ENCODE results near the gene TBC1D1.
A peak's percentile ranks its signal among the peaks of the same experiment; 100 is the strongest.

TBC1D1 gene

DNA sequence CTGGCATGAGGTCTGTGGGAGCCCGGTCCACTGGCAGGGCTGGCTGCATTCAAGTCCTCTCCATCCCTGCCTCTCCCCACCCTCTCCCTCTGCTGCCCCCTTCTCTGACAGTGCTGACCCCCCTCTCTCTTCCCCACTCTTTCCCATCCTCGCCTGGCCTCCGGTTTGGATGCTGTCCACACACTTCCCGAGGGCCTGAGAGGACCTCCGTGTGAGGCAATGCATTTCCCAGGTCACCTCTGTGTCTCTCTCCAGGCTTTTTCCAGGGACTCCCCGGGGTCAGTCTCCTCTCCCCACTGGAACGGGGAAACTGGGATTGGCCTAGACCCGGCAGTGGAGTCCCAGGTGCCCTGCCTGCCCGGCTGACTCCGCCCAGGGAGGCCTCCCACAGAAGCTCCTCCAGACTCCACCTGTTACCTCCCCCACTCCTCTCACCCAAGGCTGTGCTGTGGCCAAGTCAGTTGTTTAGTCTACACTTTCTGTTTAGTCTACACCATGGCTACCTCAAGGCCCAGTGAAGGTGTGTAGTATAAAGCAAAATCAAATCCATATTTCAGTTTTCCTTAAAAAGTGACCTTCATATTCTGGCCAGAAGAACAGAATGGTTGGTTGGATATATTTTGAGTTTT, 216.1 kb downstream of the TBC1D1 start:
- DNase-seq = no peak
- Mint-ChIP-seq H3K36me3 (ENCODE audit: low read depth) (peaks cover 30% of the 10 kb centered on the region), H3K4me1 (no peaks in the 10 kb centered on the region), H3K27me3 (no peaks in the 10 kb centered on the region), H3K9me3 (no peaks in the 10 kb centered on the region), H3K4me3 (no peak overlapping the region), H3K27ac (no peak overlapping the region)
- no peak for ATAC-seq

GRCh38 chr4:38107818-38108217, 216.9 kb downstream of the TBC1D1 start:
- DNase-seq (no peak), ATAC-seq (no peak)
- Mint-ChIP-seq H3K4me3 (no peak overlapping the region), H3K36me3 (ENCODE audit: low read depth) (peaks cover 28% of the 10 kb centered on the region), H3K27ac (no peak overlapping the region), H3K9me3 (no peaks in the 10 kb centered on the region), H3K27me3 (no peaks in the 10 kb centered on the region), H3K4me1 (no peaks in the 10 kb centered on the region)

DNA sequence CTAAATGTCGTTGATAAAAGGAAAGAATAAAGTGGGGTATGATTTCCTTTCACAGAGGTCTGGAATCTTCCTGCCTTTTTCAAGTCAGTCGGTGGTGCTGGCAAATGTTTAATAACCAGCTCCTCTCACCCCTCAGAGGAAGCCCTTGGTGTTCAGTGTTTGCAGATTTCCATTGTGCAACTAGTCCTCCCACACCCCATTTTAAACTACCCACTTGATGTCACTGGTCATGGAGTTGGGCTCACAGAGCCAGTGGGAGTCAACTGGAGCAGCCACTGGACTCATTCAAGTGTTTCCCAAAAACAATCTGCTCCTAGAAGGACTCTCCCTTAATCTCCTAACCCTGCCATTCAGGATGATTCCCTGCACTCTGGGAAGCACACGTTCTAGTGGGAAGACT, 218.5 kb downstream of the TBC1D1 start:
- Mint-ChIP-seq H3K27ac (no peak overlapping the region), H3K4me3 (no peak overlapping the region), H3K9me3 (no peaks in the 10 kb centered on the region), H3K27me3 (no peaks in the 10 kb centered on the region), H3K36me3 (ENCODE audit: low read depth) (peaks cover 19% of the 10 kb centered on the region), H3K4me1 (no peaks in the 10 kb centered on the region)
- no peak for DNase-seq
- no peak for ATAC-seq

DNA sequence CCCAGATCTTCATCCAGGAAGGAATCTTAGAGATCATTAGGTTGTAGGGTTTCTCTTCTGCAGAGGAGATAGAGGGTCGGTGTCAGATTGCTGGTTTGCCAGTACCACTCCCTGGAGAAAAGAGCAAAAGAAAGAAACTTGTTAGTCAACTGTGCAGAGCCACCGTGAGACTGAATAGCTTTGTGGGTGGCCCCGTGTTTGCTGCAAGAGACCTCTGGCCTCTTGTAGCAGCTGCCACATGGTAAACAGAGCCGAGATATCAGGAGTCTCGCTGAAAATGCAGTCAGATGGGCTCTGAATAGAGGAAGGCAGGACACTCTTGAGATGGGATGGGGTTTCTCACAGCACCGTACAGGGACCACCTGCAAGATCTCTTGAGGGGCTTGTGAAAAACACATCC, 219.0 kb downstream of the TBC1D1 start:
- ATAC-seq (no peak), DNase-seq (no peak)
- no peak overlapping the region for H3K4me3 Mint-ChIP-seq
- no peaks in the 10 kb centered on the region for H3K9me3 Mint-ChIP-seq
- H3K36me3 Mint-ChIP-seq (ENCODE audit: low read depth) = peaks cover 21% of the 10 kb centered on the region
- H3K4me1 Mint-ChIP-seq = no peaks in the 10 kb centered on the region
- no peak overlapping the region for H3K27ac Mint-ChIP-seq
- H3K27me3 Mint-ChIP-seq = no peaks in the 10 kb centered on the region

GRCh38 chr4:38111024-38111423, 220.1 kb downstream of the TBC1D1 start:
- no peaks in the 10 kb centered on the region for H3K27me3 Mint-ChIP-seq
- peak overlapping the region; percentile 18 for H3K27ac Mint-ChIP-seq
- no peaks in the 10 kb centered on the region for H3K4me1 Mint-ChIP-seq

DNA sequence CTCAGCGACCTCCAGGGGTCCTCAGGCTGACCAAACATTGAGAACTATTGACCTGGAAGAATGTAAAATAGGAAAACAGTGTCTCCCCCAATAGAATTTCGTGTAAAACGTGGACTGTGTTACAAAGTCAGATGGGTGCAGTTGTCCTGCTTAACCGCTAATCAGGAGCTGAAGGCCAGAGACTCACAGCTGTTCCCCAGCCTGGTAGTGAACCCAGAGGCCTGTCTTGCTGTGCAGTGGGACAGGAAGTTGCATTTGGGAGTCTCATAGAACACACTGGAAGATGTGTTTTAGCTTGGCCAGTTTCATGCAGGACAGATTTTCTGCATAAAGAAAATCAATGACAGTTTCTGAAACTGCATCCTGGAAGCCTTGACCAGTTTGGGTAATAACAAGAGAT, 220.8 kb downstream of the TBC1D1 start:
- no peak for ATAC-seq
- no peak for DNase-seq
- Mint-ChIP-seq H3K4me3 (no peak overlapping the region), H3K27me3 (no peaks in the 10 kb centered on the region), H3K9me3 (no peaks in the 10 kb centered on the region), H3K27ac (no peak overlapping the region), H3K36me3 (ENCODE audit: low read depth) (peaks cover 23% of the 10 kb centered on the region), H3K4me1 (no peaks in the 10 kb centered on the region)

More at GRCh38 chr4:38111024-38111423, 220.1 kb downstream of the TBC1D1 start:
- ATAC-seq (no peak), DNase-seq (no peak)
- no peak overlapping the region for H3K4me3 Mint-ChIP-seq
- H3K9me3 Mint-ChIP-seq = no peaks in the 10 kb centered on the region
- peaks cover 17% of the 10 kb centered on the region for H3K36me3 Mint-ChIP-seq (ENCODE audit: low read depth)

GRCh38 chr4:38113132-38113531, 222.2 kb downstream of the TBC1D1 start:
- Mint-ChIP-seq H3K4me3 (no peak overlapping the region), H3K4me1 (no peaks in the 10 kb centered on the region), H3K27me3 (no peaks in the 10 kb centered on the region), H3K9me3 (no peaks in the 10 kb centered on the region), H3K27ac (no peak overlapping the region), H3K36me3 (ENCODE audit: low read depth) (peaks cover 17% of the 10 kb centered on the region)
- DNase-seq (no peak), ATAC-seq (no peak)

DNA sequence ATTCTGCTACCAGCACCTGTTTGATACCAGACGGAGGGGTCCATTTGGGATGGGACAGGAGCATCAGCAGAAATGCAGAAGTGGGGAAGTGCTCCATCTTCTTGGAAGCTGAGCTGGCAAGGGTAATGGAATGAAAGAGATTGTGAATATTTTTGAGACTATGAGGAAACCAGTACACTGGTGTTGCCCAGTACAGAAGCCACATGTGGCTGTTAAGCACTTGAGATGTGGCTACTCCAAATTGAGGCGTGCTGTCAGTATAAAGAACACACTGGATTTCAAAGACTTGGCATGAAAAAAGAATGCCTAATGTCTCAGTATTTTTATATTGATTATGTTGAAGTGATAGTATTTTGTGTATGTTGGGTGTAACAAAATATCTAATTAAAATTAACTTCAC, 222.7 kb downstream of the TBC1D1 start:
- H3K27me3 Mint-ChIP-seq = no peaks in the 10 kb centered on the region
- DNase-seq (no peak), ATAC-seq (no peak)
- H3K9me3 Mint-ChIP-seq = no peaks in the 10 kb centered on the region
- no peak overlapping the region for H3K27ac Mint-ChIP-seq
- no peak overlapping the region for H3K4me3 Mint-ChIP-seq
- no peaks in the 10 kb centered on the region for H3K4me1 Mint-ChIP-seq
- H3K36me3 Mint-ChIP-seq (ENCODE audit: low read depth) = peaks cover 16% of the 10 kb centered on the region

DNA sequence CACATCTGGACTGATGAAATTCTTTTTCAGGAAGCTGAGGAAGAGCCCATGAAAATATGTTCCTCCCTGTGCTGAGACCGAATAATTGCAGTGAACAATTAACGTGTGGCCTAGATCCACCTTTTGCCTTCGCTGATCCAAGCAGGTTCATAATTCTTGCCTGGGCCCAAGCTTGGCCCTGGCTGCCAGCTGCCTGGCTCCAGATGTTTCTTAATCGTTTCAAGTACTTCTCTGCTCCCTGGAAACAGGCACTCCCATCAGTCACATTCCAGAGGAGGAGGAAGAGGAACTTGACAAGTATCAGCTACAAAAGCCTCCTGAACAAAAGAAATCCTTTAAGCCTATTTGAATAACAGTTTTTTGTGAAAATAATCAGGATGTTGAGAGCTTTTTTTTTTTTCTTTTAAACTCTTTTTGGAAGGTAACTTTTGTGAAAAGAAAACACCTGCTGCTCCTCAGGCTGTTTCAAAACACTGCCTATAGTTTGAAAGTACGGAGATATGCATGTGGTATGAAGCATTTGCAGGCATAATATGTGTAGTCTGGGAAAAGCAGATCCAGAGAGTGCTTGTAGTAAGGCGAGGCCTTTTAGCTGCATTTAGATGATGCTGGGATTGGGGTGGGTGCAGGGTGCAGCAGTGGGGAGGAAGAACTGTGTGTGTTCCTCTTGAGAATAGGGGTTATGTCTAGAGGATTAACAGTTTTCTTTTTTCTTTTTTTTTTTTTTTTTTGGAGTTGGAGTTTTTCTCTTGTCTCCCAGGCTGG, 223.7 kb downstream of the TBC1D1 start:
- Mint-ChIP-seq H3K27me3 (no peaks in the 10 kb centered on the region), H3K27ac (no peak overlapping the region), H3K4me3 (no peak overlapping the region), H3K9me3 (no peaks in the 10 kb centered on the region), H3K36me3 (ENCODE audit: low read depth) (peaks cover 14% of the 10 kb centered on the region), H3K4me1 (no peaks in the 10 kb centered on the region)
- ATAC-seq (no peak), DNase-seq (no peak)

DNA sequence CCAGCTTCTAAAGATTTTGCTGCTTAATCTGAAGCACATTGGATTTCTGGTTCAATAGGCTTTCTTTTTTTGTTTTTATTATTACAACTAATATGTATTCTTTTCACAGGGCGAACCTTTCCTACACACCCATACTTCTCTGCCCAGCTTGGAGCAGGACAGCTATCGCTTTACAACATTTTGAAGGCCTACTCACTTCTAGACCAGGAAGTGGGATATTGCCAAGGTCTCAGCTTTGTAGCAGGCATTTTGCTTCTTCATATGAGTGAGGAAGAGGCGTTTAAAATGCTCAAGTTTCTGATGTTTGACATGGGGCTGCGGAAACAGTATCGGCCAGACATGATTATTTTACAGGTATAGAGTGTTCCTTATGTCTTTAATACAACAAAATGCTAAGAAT, 224.7 kb downstream of the TBC1D1 start:
- Mint-ChIP-seq H3K36me3 (ENCODE audit: low read depth) (peaks cover 15% of the 10 kb centered on the region), H3K4me3 (no peak overlapping the region), H3K27ac (no peak overlapping the region), H3K4me1 (no peaks in the 10 kb centered on the region), H3K27me3 (no peaks in the 10 kb centered on the region), H3K9me3 (no peaks in the 10 kb centered on the region)
- ATAC-seq (no peak), DNase-seq (no peak)

DNA sequence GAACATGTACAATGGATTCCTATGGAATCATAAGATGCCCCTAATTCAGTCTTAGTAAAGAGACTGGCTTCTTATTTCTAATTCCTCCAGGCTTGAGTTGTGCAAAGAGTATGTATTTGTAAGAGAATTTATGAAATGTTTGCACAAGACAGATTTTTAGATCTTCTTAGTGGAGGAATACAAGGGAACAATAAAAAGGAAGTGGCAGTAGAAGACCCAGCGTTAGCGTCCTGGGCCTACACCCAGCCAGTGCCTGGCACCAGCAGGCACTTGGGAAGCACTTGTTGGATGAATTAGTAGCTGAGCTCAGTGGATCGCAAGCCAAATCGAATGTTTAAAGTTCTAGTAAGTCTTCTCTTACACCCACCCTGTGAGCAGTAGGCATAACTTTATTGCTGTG, 226.7 kb downstream of the TBC1D1 start:
- no peak for DNase-seq
- no peak overlapping the region for H3K27ac Mint-ChIP-seq
- no peaks in the 10 kb centered on the region for H3K27me3 Mint-ChIP-seq
- no peak overlapping the region for H3K4me3 Mint-ChIP-seq
- H3K4me1 Mint-ChIP-seq = no peaks in the 10 kb centered on the region
- ATAC-seq = no peak
- H3K36me3 Mint-ChIP-seq (ENCODE audit: low read depth) = peaks cover 24% of the 10 kb centered on the region
- no peaks in the 10 kb centered on the region for H3K9me3 Mint-ChIP-seq

- ATAC-seq (no peak), DNase-seq (no peak)
- Mint-ChIP-seq H3K27me3 (no peaks in the 10 kb centered on the region), H3K4me1 (peaks cover 8% of the 10 kb centered on the region), H3K9me3 (no peaks in the 10 kb centered on the region), H3K36me3 (ENCODE audit: low read depth) (peaks cover 23% of the 10 kb centered on the region), H3K27ac (no peak overlapping the region), H3K4me3 (no peak overlapping the region)
These were observed 228.9 kb downstream of the TBC1D1 start for GRCh38 chr4:38119668-38120385.

- Mint-ChIP-seq H3K36me3 (ENCODE audit: low read depth) (peaks cover 31% of the 10 kb centered on the region), H3K27ac (no peak overlapping the region), H3K4me3 (no peak overlapping the region), H3K4me1 (peaks cover 8% of the 10 kb centered on the region), H3K9me3 (no peaks in the 10 kb centered on the region), H3K27me3 (no peaks in the 10 kb centered on the region)
- no peak for DNase-seq
- no peak for ATAC-seq
These were observed 229.9 kb downstream of the TBC1D1 start for GRCh38 chr4:38120772-38121171.

DNA sequence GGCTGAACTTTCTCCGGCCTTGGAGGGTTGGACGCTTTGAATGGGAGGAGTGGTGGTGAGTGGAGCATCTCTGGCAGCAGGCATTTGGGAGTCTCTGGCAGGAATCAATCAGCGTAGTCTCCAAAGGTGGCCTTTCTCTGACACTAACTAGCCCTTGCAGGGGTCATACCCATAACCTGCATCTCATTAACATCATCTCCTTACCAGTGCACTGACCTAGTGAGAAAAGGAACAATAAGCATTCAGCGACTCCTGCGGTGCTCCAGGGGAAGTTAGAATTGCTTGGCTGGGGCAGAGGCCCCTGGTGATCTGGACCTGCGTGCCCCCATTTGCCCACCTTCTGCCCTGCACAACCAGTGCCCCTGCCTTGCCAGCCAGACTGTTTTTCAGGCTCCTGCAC, 231.2 kb downstream of the TBC1D1 start:
- no peaks in the 10 kb centered on the region for H3K27me3 Mint-ChIP-seq
- peaks cover 8% of the 10 kb centered on the region for H3K4me1 Mint-ChIP-seq
- DNase-seq = no peak
- no peak overlapping the region for H3K4me3 Mint-ChIP-seq
- no peaks in the 10 kb centered on the region for H3K9me3 Mint-ChIP-seq
- H3K36me3 Mint-ChIP-seq (ENCODE audit: low read depth) = peaks cover 35% of the 10 kb centered on the region
- H3K27ac Mint-ChIP-seq = no peak overlapping the region
- ATAC-seq = no peak

DNA sequence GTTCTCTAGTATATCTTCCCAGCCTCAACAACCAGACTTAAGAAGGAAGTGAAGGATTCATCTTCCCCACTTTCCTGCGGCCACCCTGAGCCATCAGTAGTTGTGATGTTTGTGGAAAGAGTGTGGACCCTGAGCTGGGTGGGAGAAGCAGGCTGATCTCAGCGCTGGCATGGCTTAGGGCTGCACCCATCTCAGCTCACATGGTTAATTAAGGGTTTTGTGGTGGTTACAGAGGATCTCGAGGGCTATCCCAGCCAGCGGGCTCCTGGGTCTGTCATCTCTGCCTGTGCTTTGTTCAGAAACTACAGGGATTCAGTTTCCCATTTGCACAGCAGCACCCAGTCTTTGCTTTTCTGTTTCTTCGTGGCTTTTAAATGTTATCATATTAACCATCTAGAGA, 232.7 kb downstream of the TBC1D1 start:
- DNase-seq = no peak
- H3K9me3 Mint-ChIP-seq = no peaks in the 10 kb centered on the region
- peaks cover 16% of the 10 kb centered on the region for H3K4me1 Mint-ChIP-seq
- ATAC-seq = no peak
- H3K4me3 Mint-ChIP-seq = no peak overlapping the region
- no peak overlapping the region for H3K27ac Mint-ChIP-seq
- H3K36me3 Mint-ChIP-seq (ENCODE audit: low read depth) = peaks cover 34% of the 10 kb centered on the region
- H3K27me3 Mint-ChIP-seq = no peaks in the 10 kb centered on the region

All from activated naive CD8-positive, alpha-beta T cell treated with anti-CD3 and anti-CD28 coated beads, Interleukin-2, amount 50 U/mL, for 24 hours (primary cell).